NK-92 (cell line): Measurements from ENCODE around the gene SUSD6.
"Not testable (repeated sequence)": the region's sequence is repeated elsewhere in the genome, so short reads cannot be mapped to it uniquely, and the experiment has no call there.

Experiments used
- DNase-seq: peaks from one replicate; lab custom pipeline; 2025; ENCODE audit not compliant: unreplicated experiment; lab: John Stamatoyannopoulos, UW

The SUSD6 gene

GRCh38 chr14:69647642-69648041 is 36.2 kb downstream of the SUSD6 start:
- not testable (repeated sequence) for DNase-seq

GRCh38 chr14:69648480-69649451 is 37.4 kb downstream of the SUSD6 start:
- DNase-seq, result no peak

- no peak for DNase-seq
These were observed 39.6 kb downstream of the SUSD6 start for GRCh38 chr14:69650948-69651369.

GRCh38 chr14:69651664-69652063 is 40.3 kb downstream of the SUSD6 start:
- DNase-seq, result no peak

- DNase-seq, result no peak
These were observed 41.7 kb downstream of the SUSD6 start for GRCh38 chr14:69652942-69653684.

GRCh38 chr14:69654116-69654515 is 42.7 kb downstream of the SUSD6 start:
- no peak for DNase-seq

GRCh38 chr14:69657950-69658355 is 46.6 kb downstream of the SUSD6 start:
- DNase-seq, result no peak

- no peak for DNase-seq
These were observed 47.4 kb downstream of the SUSD6 start for GRCh38 chr14:69658664-69659261.

- no peak for DNase-seq
These were observed 49.2 kb downstream of the SUSD6 start for GRCh38 chr14:69660344-69661193.

- no peak for DNase-seq
These were observed 49.8 kb downstream of the SUSD6 start for GRCh38 chr14:69661194-69661537.

- no peak for DNase-seq
These were observed 51.4 kb downstream of the SUSD6 start for GRCh38 chr14:69662636-69663299.

GRCh38 chr14:69663300-69663643 is 51.9 kb downstream of the SUSD6 start:
- DNase-seq, result no peak

GRCh38 chr14:69664265-69664664 is 52.9 kb downstream of the SUSD6 start:
- DNase-seq, result no peak

GRCh38 chr14:69664865-69665526 is 53.6 kb downstream of the SUSD6 start:
- no peak for DNase-seq

- no peak for DNase-seq
These were observed 54.2 kb downstream of the SUSD6 start for GRCh38 chr14:69665631-69666030.

- no peak for DNase-seq
These were observed 54.7 kb downstream of the SUSD6 start for GRCh38 chr14:69666112-69666511.

- DNase-seq, result no peak
These were observed 55.4 kb downstream of the SUSD6 start for GRCh38 chr14:69666690-69667211.

GRCh38 chr14:69667938-69668335 is 56.5 kb downstream of the SUSD6 start:
- DNase-seq, result no peak

GRCh38 chr14:69669375-69669774 is 58.0 kb downstream of the SUSD6 start:
- no peak for DNase-seq

- DNase-seq, result no peak
These were observed 58.7 kb downstream of the SUSD6 start for GRCh38 chr14:69670093-69670492.
